GM12878 (cell line): ENCODE measurements around the gene TRIM3. TPM values are rescaled to one million over a fixed set of nuclear protein-coding genes. Genes with fewer than 3 reads are reported as not detected.

ENCODE experiments used
- CBFB ChIP-seq: IDR thresholded peaks from 2 replicates; pipeline ENCODE4 v1.6.1; 2016; ENCODE audit warnings: antibody characterized with exemption, low read depth
- CREB1 ChIP-seq: IDR thresholded peaks from 2 replicates; pipeline ENCODE4 v1.6.1; 2012; ENCODE audit warnings: low read depth, mild to moderate bottlenecking, inconsistent platforms
- HDAC6 ChIP-seq: fragments of 200-600 bp; sonication (generic); IDR thresholded peaks from one replicate; pipeline ENCODE4 v1.8.0; 2017; ENCODE audit warnings: antibody characterized with exemption; ENCODE audit not compliant: unreplicated experiment
- MTA3 ChIP-seq: IDR thresholded peaks from 2 replicates; pipeline ENCODE4 v1.6.1; 2012; ENCODE audit warnings: low read length, inconsistent platforms, borderline replicate concordance
- NFYB ChIP-seq: IDR thresholded peaks from 2 replicates; pipeline ENCODE4 v1.6.1; 2011; ENCODE audit warnings: low read depth, mild to moderate bottlenecking, low read length, improper control_type of control experiment, moderate library complexity; ENCODE audit not compliant: insufficient read depth
- NRF1 ChIP-seq: conservative IDR thresholded peaks from 2 replicates; pipeline ENCODE4 v1.6.1; 2011; ENCODE audit warnings: mild to moderate bottlenecking, low read depth, low read length, improper control_type of control experiment
- TBL1XR1 ChIP-seq: IDR thresholded peaks from 2 replicates; pipeline ENCODE4 v1.6.1; 2012; ENCODE audit warnings: low read depth, low read length, improper control_type of control experiment
- polyA plus RNA-seq, 11 experiments: library from polyadenylated mRNA; depleted of rRNA in 4 of 11; unstranded in 6 of 11; stranded (reverse) in 5 of 11; fragments of >200 nt; fragmentation: Nextera tagmentation in 4 of 11; fragmentation: Illumina TruSeq in 1 of 11; extraction: Ambion mirVana in 4 of 11; extraction: Trizol in 1 of 11; gene quantifications; 1 replicate in 1 of 11; 2 replicates in 10 of 11; pipeline versions ENCODE4 v1.2.1 to v1.2.3, GENCODE V29; 2011 to 2016; ENCODE audit warnings: inconsistent platforms in 2 of 11, missing spikeins in 2 of 11, low read depth in 1 of 11
- total RNA-seq, 4 experiments: library from RNA; depleted of rRNA in 3 of 4; stranded (reverse); fragments of >200 nt in 3 of 4; fragmentation: Illumina TruSeq in 1 of 4; extraction: Trizol in 1 of 4; gene quantifications; 2 replicates each; pipeline versions ENCODE4 v1.2.1 to v1.2.3, GENCODE V29; 2013 to 2021
- TF ChIP-seq, protein P1 (sequence below): fragments of 450-650 bp; formaldehyde crosslinking; IDR thresholded peaks from 2 replicates; pipeline ENCODE4 v1.4.0; 2022; ENCODE audit warnings: mild to moderate bottlenecking, moderate library complexity

TRIM3 gene
- total and polyA plus RNA-seq, 10 of the 15 experiments (the other 5 are each of a cell fraction or from before 2014, with no cell fraction given) = 0.34 to 11.8 (median 4.8) TPM

DNA sequence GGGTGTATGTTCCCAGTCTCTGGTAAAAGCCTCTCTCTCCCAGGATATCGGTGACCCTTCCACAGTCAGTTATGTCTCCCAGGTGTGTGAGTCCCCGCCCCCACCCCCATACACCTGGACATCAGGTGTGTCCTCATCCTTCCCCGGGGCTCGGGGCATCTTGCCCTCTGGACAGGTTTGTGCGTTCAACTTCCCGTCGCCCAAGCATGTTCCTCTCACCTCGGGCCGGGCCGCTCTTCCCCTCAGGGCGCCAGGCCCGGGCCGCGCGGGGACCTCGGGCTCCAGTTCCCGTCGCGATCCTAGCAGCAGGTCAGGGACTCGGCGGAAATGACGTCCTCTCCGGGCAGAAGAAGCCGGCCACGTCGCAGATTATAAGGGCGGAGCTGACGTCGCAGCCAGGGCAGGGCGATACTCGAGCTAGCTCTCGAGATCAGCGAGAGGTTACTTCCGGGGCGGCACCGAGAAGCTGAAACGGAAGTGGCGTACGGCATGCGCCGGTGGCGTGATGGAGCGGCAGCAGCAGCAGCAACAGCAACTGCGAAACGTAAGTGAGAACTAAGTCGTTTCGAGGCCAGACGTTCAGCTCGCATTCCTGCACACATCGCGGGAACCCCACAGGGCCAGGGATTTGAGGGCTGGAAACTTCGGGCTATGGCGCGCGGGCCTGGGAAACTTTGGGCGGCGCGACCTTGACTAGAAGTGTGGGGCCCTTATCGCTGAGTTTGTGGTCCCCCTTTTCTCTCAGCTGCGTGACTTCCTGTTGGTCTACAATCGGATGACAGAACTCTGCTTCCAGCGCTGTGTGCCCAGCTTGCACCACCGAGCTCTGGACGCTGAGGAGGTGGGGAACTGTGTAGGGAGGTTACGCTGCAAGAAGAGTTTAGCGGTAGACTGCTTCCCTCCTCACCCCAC is 7.5 kb upstream of the TRIM3 start, which contains the start of the genes ARFIP2 and TIMM10B (continued):
- TF ChIP-seq, protein P1, sequence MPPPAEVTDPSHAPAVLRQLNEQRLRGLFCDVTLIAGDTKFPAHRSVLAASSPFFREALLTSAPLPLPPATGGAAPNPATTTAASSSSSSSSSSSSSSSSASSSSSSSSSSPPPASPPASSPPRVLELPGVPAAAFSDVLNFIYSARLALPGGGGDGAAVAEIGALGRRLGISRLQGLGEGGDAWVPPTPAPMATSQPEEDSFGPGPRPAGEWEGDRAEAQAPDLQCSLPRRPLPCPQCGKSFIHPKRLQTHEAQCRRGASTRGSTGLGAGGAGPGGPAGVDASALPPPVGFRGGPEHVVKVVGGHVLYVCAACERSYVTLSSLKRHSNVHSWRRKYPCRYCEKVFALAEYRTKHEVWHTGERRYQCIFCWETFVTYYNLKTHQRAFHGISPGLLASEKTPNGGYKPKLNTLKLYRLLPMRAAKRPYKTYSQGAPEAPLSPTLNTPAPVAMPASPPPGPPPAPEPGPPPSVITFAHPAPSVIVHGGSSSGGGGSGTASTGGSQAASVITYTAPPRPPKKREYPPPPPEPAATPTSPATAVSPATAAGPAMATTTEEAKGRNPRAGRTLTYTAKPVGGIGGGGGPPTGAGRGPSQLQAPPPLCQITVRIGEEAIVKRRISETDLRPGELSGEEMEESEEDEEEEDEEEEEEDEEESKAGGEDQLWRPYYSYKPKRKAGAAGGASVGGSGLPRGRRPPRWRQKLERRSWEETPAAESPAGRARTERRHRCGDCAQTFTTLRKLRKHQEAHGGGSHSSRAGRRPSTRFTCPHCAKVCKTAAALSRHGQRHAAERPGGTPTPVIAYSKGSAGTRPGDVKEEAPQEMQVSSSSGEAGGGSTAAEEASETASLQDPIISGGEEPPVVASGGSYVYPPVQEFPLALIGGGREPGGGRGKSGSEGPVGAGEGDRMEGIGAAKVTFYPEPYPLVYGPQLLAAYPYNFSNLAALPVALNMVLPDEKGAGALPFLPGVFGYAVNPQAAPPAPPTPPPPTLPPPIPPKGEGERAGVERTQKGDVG = no peak
- TF ChIP-seq TBL1XR1 = peak; percentile 42; the same call in 1 of the 2 replicates
- no peak for TF ChIP-seq NFYB
- TF ChIP-seq CREB1 = peak; percentile 98
- TF ChIP-seq NRF1 = no peak
- TF ChIP-seq MTA3 = no peak
- TF ChIP-seq HDAC6 = no peak
- 0 out of 2 replicates have a peak, but pooled peaks have one; percentile 35 for TF ChIP-seq CBFB
